Keratinocyte (primary cell): ENCODE results near the gene CENPP. TPM values are rescaled to one million over a fixed set of nuclear protein-coding genes. Genes with fewer than 3 reads are reported as not detected.

Experiments used
- DNase-seq: peaks from one replicate; pipeline ENCODE4 v3.0.0-alpha.2; 2011; ENCODE audit warnings: low read depth, missing footprints, low spot score
- FAIRE-seq: peaks from 2 replicates; lab custom pipeline; 2011; peaks lifted over from hg19 to GRCh38; lab: Jason Lieb, UNC
- H2AFZ ChIP-seq: 2 replicates; pipeline ENCODE4 v1.6.0; 2012; ENCODE audit warnings: low read length, control low read depth, inconsistent platforms; ENCODE audit not compliant: control insufficient read depth
- H3K27ac ChIP-seq: 2 replicates; pipeline ENCODE4 v1.5.1; 2011; ENCODE audit warnings: low read length; ENCODE audit not compliant: control insufficient read depth, insufficient read depth
- H3K27me3 ChIP-seq: 3 replicates; pipeline ENCODE4 v1.6.0; 2011; ENCODE audit warnings: low read length; ENCODE audit not compliant: control insufficient read depth, insufficient read depth; ENCODE audit errors: extremely low read depth
- H3K36me3 ChIP-seq, 2 experiments: 2 replicates in 1 of 2; 3 replicates in 1 of 2; pipeline ENCODE4 v1.5.1; 2011; ENCODE audit warnings: low read length in 2 of 2, mild to moderate bottlenecking in 1 of 2; ENCODE audit not compliant: control insufficient read depth in 2 of 2, insufficient read depth in 2 of 2; ENCODE audit errors: extremely low read depth in 1 of 2
- H3K4me1 ChIP-seq: 3 replicates; pipeline ENCODE4 v1.5.1; 2011; ENCODE audit warnings: low read length; ENCODE audit not compliant: control insufficient read depth, insufficient read depth; ENCODE audit errors: extremely low read depth
- H3K4me2 ChIP-seq: 3 replicates; pipeline ENCODE4 v1.6.0; 2011; ENCODE audit warnings: low read depth, low read length; ENCODE audit not compliant: control insufficient read depth, insufficient read depth; ENCODE audit errors: extremely low read depth
- H3K4me3 ChIP-seq, 3 experiments: fragments of 200-600 bp in 1 of 3; sonication (generic) in 1 of 3; 2 replicates in 2 of 3; 3 replicates in 1 of 3; pipeline ENCODE4 v1.5.1; 2011 to 2016; ENCODE audit warnings: low read length in 3 of 3, mild to moderate bottlenecking in 3 of 3, control low read depth in 2 of 3, inconsistent platforms in 1 of 3, low read depth in 1 of 3, mixed read lengths in 1 of 3, mixed run types in 1 of 3, moderate library complexity in 1 of 3; ENCODE audit not compliant: control insufficient read depth in 2 of 3, insufficient read depth in 2 of 3; ENCODE audit errors: extremely low read depth in 1 of 3
- H3K79me2 ChIP-seq: 2 replicates; pipeline ENCODE4 v1.6.0; 2012; ENCODE audit warnings: low read length; ENCODE audit not compliant: control insufficient read depth, insufficient read depth
- H3K9ac ChIP-seq: 3 replicates; pipeline ENCODE4 v1.6.0; 2011; ENCODE audit warnings: low read length; ENCODE audit not compliant: control insufficient read depth, insufficient read depth; ENCODE audit errors: extremely low read depth
- H3K9me1 ChIP-seq: 3 replicates; pipeline ENCODE4 v1.6.0; 2011; ENCODE audit warnings: low read length; ENCODE audit not compliant: control insufficient read depth, insufficient read depth; ENCODE audit errors: extremely low read depth
- H3K9me3 ChIP-seq: 2 replicates; pipeline ENCODE4 v1.5.1; 2012; ENCODE audit warnings: low read depth, low read length; ENCODE audit not compliant: control insufficient read depth
- H4K20me1 ChIP-seq: 3 replicates; pipeline ENCODE4 v1.6.0; 2011; ENCODE audit warnings: low read length; ENCODE audit not compliant: control insufficient read depth, insufficient read depth; ENCODE audit errors: extremely low read depth
- CTCF ChIP-seq, 3 experiments: IDR thresholded peaks in 1 of 3; conservative IDR thresholded peaks in 1 of 3; optimal IDR thresholded peaks in 1 of 3; 2 replicates in 2 of 3; 3 replicates in 1 of 3; pipeline versions ENCODE3 to v1.5.1; 2011; ENCODE audit warnings: low read length in 3 of 3, mild to moderate bottlenecking in 3 of 3, moderate library complexity in 2 of 3, control low read depth in 1 of 3, inconsistent platforms in 1 of 3; ENCODE audit not compliant: insufficient read depth in 2 of 3; ENCODE audit errors: extremely low read depth in 1 of 3
- EZH2 ChIP-seq: IDR thresholded peaks from one replicate; pipeline ENCODE4 v1.6.1; 2012; ENCODE audit warnings: inconsistent platforms, mild to moderate bottlenecking, low read length, moderate library complexity
- dilution Hi-C: fragments of 300-500 bp; cut with MboI; formaldehyde crosslinking; loops from one replicate; pipeline ENCODE4 v1.7.0; 2020; ENCODE audit warnings: low sequenced_read_pairs; ENCODE audit not compliant: extremely low pct_ligation_motif_present
- polyA plus RNA-seq, 5 experiments: library from polyadenylated mRNA; depleted of rRNA in 3 of 5; stranded (reverse) in 3 of 5; stranded (forward) in 1 of 5; unstranded in 1 of 5; fragments of >200 nt; gene quantifications; 1 replicate in 1 of 5; 2 replicates in 3 of 5; 3 replicates in 1 of 5; pipeline versions ENCODE4 v1.2.1 to v1.2.3, GENCODE V29; 2011 to 2012; ENCODE audit warnings: missing spikeins in 2 of 5, low read depth in 1 of 5, low replicate concordance in 1 of 5

CENPP gene
- polyA plus RNA-seq, 1 donor (not counting 4 experiments of a cell fraction or from before 2014, with no cell fraction given): 6.7 TPM

- H4K20me1 ChIP-seq: no peaks in the 10 kb centered on the region
- no peaks in the 10 kb centered on the region for H3K27me3 ChIP-seq
- DNase-seq (no peak), FAIRE-seq (no peak)
- dilution Hi-C loops: no loop called here
- H2AFZ ChIP-seq: no peak overlapping the region
- TF ChIP-seq EZH2 (no peak), CTCF (optimal IDR thresholded peaks at IDR 0.05 in 1 of 3, IDR thresholded peaks at IDR 0.05 in 1 of 3, conservative IDR thresholded peaks at IDR 0.05 in 1 of 3; ENCODE audit: extremely low read depth in 1 of 3, insufficient read depth in 2 of 3, low read length in 3 of 3) (no peak)
- no peaks in the 10 kb centered on the region for H3K36me3 ChIP-seq
- H3K4me1 ChIP-seq: no peaks in the 10 kb centered on the region
- H3K4me2 ChIP-seq: no peak overlapping the region
- no peak overlapping the region for H3K27ac ChIP-seq
- H3K9ac ChIP-seq: no peak overlapping the region
- H3K9me1 ChIP-seq: no peaks in the 10 kb centered on the region
- no peak overlapping the region for H3K4me3 ChIP-seq
- H3K79me2 ChIP-seq: no peaks in the 10 kb centered on the region
- H3K9me3 ChIP-seq: no peaks in the 10 kb centered on the region
These were observed 100.9 kb downstream of the CENPP start for GRCh38 chr9:92426501-92427145.

GRCh38 chr9:92429836-92430235 lies 104.1 kb downstream of the CENPP start:
- FAIRE-seq: no peak
- Histone ChIP-seq H3K79me2 (no peaks in the 10 kb centered on the region), H3K27ac (no peak overlapping the region), H3K9me3 (no peaks in the 10 kb centered on the region), H3K4me2 (no peak overlapping the region), H3K9me1 (no peaks in the 10 kb centered on the region), H3K36me3 (no peaks in the 10 kb centered on the region), H3K9ac (no peak overlapping the region), H4K20me1 (no peaks in the 10 kb centered on the region), H3K4me3 (no peak overlapping the region), H2AFZ (no peak overlapping the region), H3K27me3 (no peaks in the 10 kb centered on the region), H3K4me1 (no peaks in the 10 kb centered on the region)
- dilution Hi-C loops: no loop called here
- TF ChIP-seq EZH2 (no peak), CTCF (optimal IDR thresholded peaks at IDR 0.05 in 1 of 3, IDR thresholded peaks at IDR 0.05 in 1 of 3, conservative IDR thresholded peaks at IDR 0.05 in 1 of 3; ENCODE audit: extremely low read depth in 1 of 3, insufficient read depth in 2 of 3, low read length in 3 of 3) (no peak)
- DNase-seq: no peak
